Measurements from ENCODE around the gene NR2C1.

Gene NR2C1

DNA sequence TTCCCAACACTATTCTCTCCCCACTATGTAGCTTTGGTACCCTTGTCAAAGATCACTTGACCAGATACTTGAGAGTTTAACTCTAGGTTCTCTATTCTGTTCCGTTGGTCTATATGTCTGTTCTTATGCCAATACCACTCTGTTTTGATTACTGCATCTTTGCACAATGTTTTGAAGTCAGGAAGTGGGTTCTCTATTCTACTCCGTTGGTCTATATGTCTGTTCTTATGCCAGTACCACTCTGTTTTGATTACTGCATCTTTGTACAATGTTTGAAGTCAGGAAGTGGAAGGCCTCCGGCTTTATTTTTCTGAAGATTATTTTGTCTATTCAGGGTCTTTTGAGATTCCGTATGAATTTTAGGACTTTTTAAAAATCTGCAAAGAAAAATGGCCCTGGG, 67.2 kb downstream of the NR2C1 start:
- no peak overlapping the region for H3K4me3 ChIP-seq (ENCODE audit: low read depth, low read length)
- H3K36me3 ChIP-seq (ENCODE audit: control insufficient read depth in 2 of 2, insufficient read depth in 1 of 2, low read length in 2 of 2), result peaks cover 6% of the 10 kb centered on the region in 2 experiments; a peak in 2 of 3 replicates
- H3K27ac ChIP-seq (ENCODE audit: extremely low read depth, low read depth, low read length), result no peak overlapping the region
- TF ChIP-seq MZF1 (tag by site-specific recombination; IDR thresholded peaks at IDR 0.05; ENCODE audit: borderline replicate concordance), result no peak
- ChIA-PET POLR2A (no interaction called here), CTCF (no interaction called here)
- H3K4me1 ChIP-seq (ENCODE audit: control insufficient read depth, insufficient read depth, low read length), result no peaks in the 10 kb centered on the region; the same call in 1 of the 2 replicates
- H3K9me3 ChIP-seq (ENCODE audit: control insufficient read depth, insufficient read depth, low read depth, low read length), result no peaks in the 10 kb centered on the region

GRCh38 chr12:95004610-95005009, 68.8 kb downstream of the NR2C1 start:
- peaks cover 13 to 22% of the 10 kb centered on the region in 2 experiments; a peak in 2 of 3 replicates for H3K36me3 ChIP-seq (ENCODE audit: control insufficient read depth in 2 of 2, insufficient read depth in 1 of 2, low read length in 2 of 2)
- ChIA-PET POLR2A (interaction anchor here (0.6 to 1.5 kb wide), 2 partner anchors 23 to 200 kb away, joined by 3 to 10 read pairs; no protein-coding TSS in a partner anchor), CTCF (interaction anchor here (0.7 kb wide), 1 partner anchor 343 kb away, joined by 3 read pairs; no protein-coding TSS in a partner anchor)
- no peak overlapping the region for H3K4me3 ChIP-seq (ENCODE audit: low read depth, low read length)
- no peak overlapping the region for H3K27ac ChIP-seq (ENCODE audit: extremely low read depth, low read depth, low read length)
- no peaks in the 10 kb centered on the region; the same call in 1 of the 2 replicates for H3K4me1 ChIP-seq (ENCODE audit: control insufficient read depth, insufficient read depth, low read length)
- TF ChIP-seq HIC1 (tag by site-specific recombination; IDR thresholded peaks at IDR 0.05) (no peak), ZBTB20 (tag by site-specific recombination; IDR thresholded peaks at IDR 0.05) (no peak), ZXDB (tag by site-specific recombination; IDR thresholded peaks at IDR 0.05) (no peak)
- H3K9me3 ChIP-seq (ENCODE audit: control insufficient read depth, insufficient read depth, low read depth, low read length), result no peaks in the 10 kb centered on the region

- Histone ChIP-seq H3K9me3 (ENCODE audit: control insufficient read depth, insufficient read depth, low read depth, low read length) (no peaks in the 10 kb centered on the region), H3K4me3 (ENCODE audit: low read depth, low read length) (peak overlapping the region; percentile 98), H3K27ac (ENCODE audit: extremely low read depth, low read depth, low read length) (no peak overlapping the region; the same call in 1 of the 2 replicates), H3K36me3 (ENCODE audit: control insufficient read depth in 2 of 2, insufficient read depth in 1 of 2, low read length in 2 of 2) (peaks cover 13 to 23% of the 10 kb centered on the region in 2 experiments; a peak in 2 of 3 replicates), H3K4me1 (ENCODE audit: control insufficient read depth, insufficient read depth, low read length) (no peaks in the 10 kb centered on the region; the same call in 1 of the 2 replicates)
- POLR2A ChIA-PET, result interaction anchor here (0.6 to 1.5 kb wide), 13 partner anchors 10 to 1032 kb away, joined by 3 to 10 read pairs (median 5); partner anchors contain the start of genes LTA4H, METAP2 and NR2C1
- CTCF ChIA-PET, result interaction anchor here (0.7 to 1.4 kb wide), 3 partner anchors 10 to 457 kb away, joined by 3 to 5 read pairs (median 3); no protein-coding TSS in a partner anchor
- TF ChIP-seq ZNF335 (tag by site-specific recombination; conservative IDR thresholded peaks at IDR 0.05) (0 out of 2 replicates have a peak, but pooled peaks have one; percentile 3), PRDM1 (tag by site-specific recombination; IDR thresholded peaks at IDR 0.05) (no peak), ZNF2 (tag by site-specific recombination; IDR thresholded peaks at IDR 0.05) (0 out of 2 replicates have a peak, but pooled peaks have one; percentile 3), GLI4 (tag by site-specific recombination; IDR thresholded peaks at IDR 0.05) (0 out of 2 replicates have a peak, but pooled peaks have one; percentile 1), ZNF707 (tag by site-specific recombination; IDR thresholded peaks at IDR 0.05) (no peak), ZBTB26 (tag by site-specific recombination; optimal IDR thresholded peaks at IDR 0.05) (peak; percentile 24), ZNF157 (tag by site-specific recombination; IDR thresholded peaks at IDR 0.05) (no peak)
These were observed 69.5 kb downstream of the NR2C1 start for GRCh38 chr12:95003921-95004272.

GRCh38 chr12:95003213-95003920, 70.1 kb downstream of the NR2C1 start, which contains the start of gene NDUFA12:
NDUFA12 (minus strand) TSS chr12:95003697; CDS start chr12:95003680, 17 bp downstream.
- peak within 1 kb of the TSS; percentile 98 for H3K4me3 ChIP-seq (ENCODE audit: low read depth, low read length)
- no peaks in the 10 kb centered on the region; the same call in 1 of the 2 replicates for H3K4me1 ChIP-seq (ENCODE audit: control insufficient read depth, insufficient read depth, low read length)
- CTCF ChIA-PET, result interaction anchor here (0.7 to 1.4 kb wide), 2 partner anchors 9 to 457 kb away, joined by 3 to 5 read pairs; no protein-coding TSS in a partner anchor
- H3K36me3 ChIP-seq (ENCODE audit: control insufficient read depth in 2 of 2, insufficient read depth in 1 of 2, low read length in 2 of 2), result peaks cover 13 to 23% of the 10 kb centered on the region in 2 experiments; a peak in 2 of 3 replicates
- POLR2A ChIA-PET, result interaction anchor here (0.7 to 1.5 kb wide), 12 partner anchors 9 to 1032 kb away, joined by 3 to 10 read pairs (median 6); partner anchors contain the start of genes LTA4H, METAP2 and NR2C1
- peak within 1 kb of the TSS; percentile 69 for H3K27ac ChIP-seq (ENCODE audit: extremely low read depth, low read depth, low read length)
- H3K9me3 ChIP-seq (ENCODE audit: control insufficient read depth, insufficient read depth, low read depth, low read length), result no peaks in the 10 kb centered on the region
- peak; percentile 47; the same call in 1 of the 2 replicates for TF ChIP-seq REST (tag by site-specific recombination; IDR thresholded peaks at IDR 0.05)
- TF ChIP-seq ZNF335 (tag by site-specific recombination; conservative IDR thresholded peaks at IDR 0.05), result peak; percentile 68
- peak; percentile 79 for TF ChIP-seq YY2 (tag by site-specific recombination; IDR thresholded peaks at IDR 0.05)
- no peak for TF ChIP-seq ZNF473 (tag by site-specific recombination; IDR thresholded peaks at IDR 0.05)
- TF ChIP-seq TRIM28 (IDR thresholded peaks at IDR 0.05; ENCODE audit: borderline replicate concordance, low read length), result peak; percentile 38; the same call in 1 of the 2 replicates
- TF ChIP-seq YY1 (tag by site-specific recombination; IDR thresholded peaks at IDR 0.05), result peak; percentile 86
- peak; percentile 33; the same call in 1 of the 2 replicates for TF ChIP-seq ZBTB20 (tag by site-specific recombination; IDR thresholded peaks at IDR 0.05)
- TF ChIP-seq ZBTB44 (tag by site-specific recombination; IDR thresholded peaks at IDR 0.05), result peak; percentile 15; the same call in 1 of the 2 replicates

All from HEK293 (cell line).